ENCODE data around the gene ACD. TPM values are rescaled to one million over a fixed set of nuclear protein-coding genes. Genes with fewer than 3 reads are reported as not detected.

Gene ACD
- total RNA-seq, 1 experiment from 2014 or later, result 34.1 TPM

DNA sequence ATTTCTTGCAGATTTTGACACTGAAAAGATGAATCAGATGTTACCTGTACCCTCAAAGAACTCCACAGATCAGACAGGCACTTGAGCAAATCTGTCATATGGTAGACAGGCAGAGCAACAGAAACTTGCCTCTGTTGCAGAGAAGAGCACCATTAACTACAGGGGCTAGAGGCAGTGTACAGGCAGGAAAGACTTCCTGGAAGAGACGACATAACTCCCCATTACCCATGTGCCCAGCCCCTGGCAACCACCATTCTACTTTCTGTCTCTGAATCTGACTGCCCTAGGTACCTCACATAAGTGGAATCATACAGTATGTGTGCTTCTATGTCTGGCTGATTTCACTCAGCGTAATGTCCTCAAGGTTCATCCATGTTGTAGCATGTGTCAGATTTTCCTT, 43.6 kb upstream of the ACD start:
- no peak overlapping the region for H4K91ac ChIP-seq (ENCODE audit: insufficient read length, low read depth, low read length)
- no peak overlapping the region for H2BK20ac ChIP-seq (ENCODE audit: low read depth, low read length, poor library complexity, severe bottlenecking)
- H3K4me1 ChIP-seq (ENCODE audit: insufficient read depth, low read length), result no peaks in the 10 kb centered on the region
- TF ChIP-seq CTCF (conservative IDR thresholded peaks at IDR 0.05), result no peak
- no peak overlapping the region for H4K8ac ChIP-seq (replicated peaks; ENCODE audit: insufficient read length, low read depth, low read length)
- H3T11ph ChIP-seq (ENCODE audit: low read length), result no peak overlapping the region
- H3K9ac ChIP-seq (ENCODE audit: extremely low read depth, insufficient read length, low read length), result no peak overlapping the region
- no peak overlapping the region for H3K27ac ChIP-seq (ENCODE audit: insufficient read length, low read depth, low read length)
- H2BK15ac ChIP-seq (ENCODE audit: low read depth, low read length), result no peak overlapping the region
- no peak overlapping the region for H3K4me2 ChIP-seq (ENCODE audit: insufficient read depth, insufficient read length, low read length)
- no peak overlapping the region for H2BK5ac ChIP-seq (ENCODE audit: insufficient read length, low read length)
- H3K56ac ChIP-seq (ENCODE audit: insufficient read length, low read depth, low read length), result no peak overlapping the region
- no peaks in the 10 kb centered on the region for H3K9me3 ChIP-seq (ENCODE audit: control insufficient read depth, low read depth, low read length)
- no peaks in the 10 kb centered on the region for H3K23me2 ChIP-seq (ENCODE audit: insufficient read length, low read depth, low read length, poor library complexity, severe bottlenecking)
- Mint-ChIP-seq H3K9me3 (peaks cover 0 to 2% of the 10 kb centered on the region in 2 experiments; a peak in 2 of 5 replicates), H3K36me3 (ENCODE audit: insufficient read depth in 1 of 3, low read depth in 3 of 3) (peaks cover 0 to 4% (median 1%) of the 10 kb centered on the region in 3 experiments; a peak in 4 of 7 replicates), H3K27ac (no peak overlapping the region), H3K4me1 (peaks cover 4 to 7% of the 10 kb centered on the region in 2 experiments), H3K4me3 (no peak overlapping the region), H3K27me3 (ENCODE audit: low read depth) (no peaks in the 10 kb centered on the region)
- peaks cover 3% of the 10 kb centered on the region; the same call in 1 of the 2 replicates for H3K79me2 ChIP-seq (ENCODE audit: insufficient read depth, low read length)
- no peak overlapping the region for H4K5ac ChIP-seq (ENCODE audit: insufficient read length, low read depth, low read length)
- WGBS (ENCODE audit: extremely low coverage, insufficient read length, low lambda C conversion rate), result no CpG with 5 or more reads among the region's 2 CpGs
- no peak overlapping the region for H2AFZ ChIP-seq (ENCODE audit: low read length)
- no peak overlapping the region for H2BK12ac ChIP-seq (ENCODE audit: insufficient read length, low read depth, low read length)
- H3K23ac ChIP-seq (ENCODE audit: insufficient read length, low read depth, low read length), result no peak overlapping the region
- no peaks in the 10 kb centered on the region for H4K20me1 ChIP-seq (ENCODE audit: control insufficient read depth, insufficient read depth, insufficient read length)
- H2AK5ac ChIP-seq (ENCODE audit: insufficient read length, low read length), result no peak overlapping the region
- H3K79me1 ChIP-seq (ENCODE audit: insufficient read depth, low read depth, low read length, poor library complexity, severe bottlenecking), result peaks cover 6% of the 10 kb centered on the region
- DNase-seq, result no peak
- no peak overlapping the region for H3K18ac ChIP-seq (ENCODE audit: insufficient read length, low read depth, low read length)
- no peak overlapping the region for H2BK120ac ChIP-seq (ENCODE audit: low read depth, low read length, poor library complexity, severe bottlenecking)
- H3K27me3 ChIP-seq (ENCODE audit: insufficient read depth, low read length), result no peaks in the 10 kb centered on the region
- H3K4ac ChIP-seq (ENCODE audit: low read depth, low read length), result no peak overlapping the region
- H3K14ac ChIP-seq (ENCODE audit: insufficient read depth, low read length), result no peak overlapping the region; the same call in 1 of the 2 replicates

Measured in H9 (cell line).